Neuronal stem cell (in vitro differentiated cells): ENCODE results near the gene FLAD1. TPM values are rescaled to one million over a fixed set of nuclear protein-coding genes. Genes with fewer than 3 reads are reported as not detected.

ENCODE experiments used
- DNase-seq: peaks from one replicate; pipeline ENCODE4 v3.0.0-alpha.2; 2013; ENCODE audit warnings: low spot score
- H2AFZ ChIP-seq: one replicate; pipeline ENCODE4 v1.6.1; 2013; ENCODE audit warnings: mild to moderate bottlenecking, low read length, inconsistent platforms
- H2AK5ac ChIP-seq: 2 replicates; pipeline ENCODE4 v1.6.1; 2013; ENCODE audit warnings: low read depth, mild to moderate bottlenecking, inconsistent platforms, low read length, moderate library complexity, mixed read lengths
- H2BK120ac ChIP-seq: 2 replicates; pipeline ENCODE4 v1.6.1; 2013; ENCODE audit warnings: low read depth, mild to moderate bottlenecking, inconsistent platforms, low read length, moderate library complexity, mixed read lengths
- H2BK12ac ChIP-seq: one replicate; pipeline ENCODE4 v1.6.1; 2013; ENCODE audit warnings: low read length, inconsistent platforms
- H2BK15ac ChIP-seq: 2 replicates; pipeline ENCODE4 v1.6.1; 2013; ENCODE audit warnings: mild to moderate bottlenecking, low read length, inconsistent platforms, mixed read lengths
- H2BK5ac ChIP-seq: one replicate; pipeline ENCODE4 v1.6.1; 2013; ENCODE audit warnings: inconsistent platforms, mild to moderate bottlenecking, low read length, moderate library complexity
- H3K14ac ChIP-seq: one replicate; pipeline ENCODE4 v1.6.1; 2013; ENCODE audit warnings: low read length, inconsistent platforms
- H3K18ac ChIP-seq: 2 replicates; pipeline ENCODE4 v1.6.1; 2013; ENCODE audit warnings: low read length, inconsistent platforms
- H3K23ac ChIP-seq: 2 replicates; pipeline ENCODE4 v1.6.1; 2013; ENCODE audit warnings: low read depth, mild to moderate bottlenecking, mixed read lengths, low read length, inconsistent platforms; ENCODE audit not compliant: poor library complexity
- H3K27ac ChIP-seq: replicated peaks from 3 replicates; pipeline ENCODE4 v1.5.1; 2013; ENCODE audit warnings: low read length, inconsistent platforms
- H3K27me3 ChIP-seq, 3 experiments: 2 replicates each; pipeline ENCODE4 v1.6.1; 2013; ENCODE audit warnings: low read length in 3 of 3, mild to moderate bottlenecking in 2 of 3, inconsistent platforms in 1 of 3, low read depth in 1 of 3, mixed read lengths in 1 of 3, moderate library complexity in 1 of 3; ENCODE audit not compliant: control insufficient read depth in 3 of 3, insufficient read depth in 3 of 3
- H3K36me3 ChIP-seq, 2 donors: replicated peaks in 1 of 2; 2 replicates each; pipeline ENCODE4 v1.6.1; 2013; ENCODE audit warnings: low read length in 2 of 2; ENCODE audit not compliant: control insufficient read depth in 2 of 2, insufficient read depth in 2 of 2
- H3K4ac ChIP-seq: 2 replicates; pipeline ENCODE4 v1.6.1; 2013; ENCODE audit warnings: inconsistent platforms, mild to moderate bottlenecking, low read length, moderate library complexity
- H3K4me1 ChIP-seq, 2 donors: 1 replicate in 1 of 2; 2 replicates in 1 of 2; pipeline ENCODE4 v1.6.1; 2013; ENCODE audit warnings: low read length in 2 of 2, low read depth in 1 of 2; ENCODE audit not compliant: control insufficient read depth in 2 of 2, insufficient read depth in 1 of 2
- H3K4me2 ChIP-seq: one replicate; pipeline ENCODE4 v1.6.1; 2013; ENCODE audit warnings: mild to moderate bottlenecking, low read length, inconsistent platforms; ENCODE audit not compliant: insufficient read depth, poor library complexity, severe bottlenecking
- H3K4me3 ChIP-seq, 2 donors: 2 replicates each; pipeline ENCODE4 v1.5.1; 2013; ENCODE audit warnings: low read length in 2 of 2, mild to moderate bottlenecking in 2 of 2, inconsistent platforms in 1 of 2, moderate library complexity in 1 of 2
- H3K79me1 ChIP-seq: one replicate; pipeline ENCODE4 v1.6.1; 2013; ENCODE audit warnings: low read depth, mild to moderate bottlenecking, inconsistent platforms, low read length, moderate library complexity
- H3K9ac ChIP-seq: one replicate; pipeline ENCODE4 v1.6.1; 2013; ENCODE audit warnings: mild to moderate bottlenecking, low read depth, low read length, inconsistent platforms; ENCODE audit not compliant: poor library complexity
- H3K9me3 ChIP-seq, 2 donors: replicated peaks in 1 of 2; 2 replicates each; pipeline versions ENCODE3 to v1.6.1; 2013; ENCODE audit warnings: low read length in 2 of 2, mild to moderate bottlenecking in 2 of 2, inconsistent platforms in 1 of 2, low read depth in 1 of 2, mixed read lengths in 1 of 2, moderate library complexity in 1 of 2; ENCODE audit not compliant: control insufficient read depth in 2 of 2, insufficient read depth in 1 of 2
- H4K8ac ChIP-seq: one replicate; pipeline ENCODE4 v1.6.1; 2013; ENCODE audit warnings: low read depth, mild to moderate bottlenecking, inconsistent platforms, low read length, moderate library complexity
- H4K91ac ChIP-seq: one replicate; pipeline ENCODE4 v1.6.1; 2013; ENCODE audit warnings: low read length, low read depth, mild to moderate bottlenecking, inconsistent platforms; ENCODE audit not compliant: poor library complexity
- WGBS, 2 donors: extraction: QIAGEN DNeasy Blood & Tissue Kit; methylation state at CpG; one replicate each; pipeline ENCODE4 v1.1.7; 2013; ENCODE audit warnings: missing lambda C conversion rate in 2 of 2, mixed read lengths in 1 of 2; ENCODE audit not compliant: insufficient read length in 2 of 2, insufficient replicate concordance in 1 of 2; ENCODE audit errors: extremely low coverage in 2 of 2; 5-methylcytosine and 5-hydroxymethylcytosine counted together
- polyA plus RNA-seq, 2 experiments: library from polyadenylated mRNA; stranded (reverse); fragments of 200-250 nt; gene quantifications; one replicate each; pipeline ENCODE4 v1.2.3, GENCODE V29; 2013

FLAD1 gene
- 42.3 TPM for polyA plus RNA-seq (2013, experiment 1 of 2)
- 41.1 TPM for polyA plus RNA-seq (2013, experiment 2 of 2)

GRCh38 chr1:154982897-154983648 is at the start of gene FLAD1:
FLAD1 (plus strand) TSS chr1:154983344; CDS start chr1:154983695, 351 bp downstream.
- peak within 1 kb of the TSS; percentile 82 for H3K9ac ChIP-seq
- H3K36me3 ChIP-seq, result peaks cover 19 to 59% of the 10 kb centered on the region in 2 donors
- H3K18ac ChIP-seq, result peak within 1 kb of the TSS; percentile 57
- H2BK5ac ChIP-seq, result no peak within 1 kb of the TSS
- WGBS, 2 donors, result no CpG with 5 or more reads among the region's 26 CpGs
- H3K14ac ChIP-seq, result no peak within 1 kb of the TSS
- peak within 1 kb of the TSS; percentile 73 to 89 for H3K4me3 ChIP-seq
- H3K79me1 ChIP-seq, result peaks cover 9% of the 10 kb centered on the region
- H2AK5ac ChIP-seq, result peak within 1 kb of the TSS; percentile 59
- no peak within 1 kb of the TSS for H2BK120ac ChIP-seq
- H3K9me3 ChIP-seq, result no peaks in the 10 kb centered on the region
- no peaks in the 10 kb centered on the region for H3K27me3 ChIP-seq
- H4K91ac ChIP-seq, result no peak within 1 kb of the TSS
- H3K23ac ChIP-seq, result peak within 1 kb of the TSS; percentile 11
- no peak within 1 kb of the TSS for H4K8ac ChIP-seq
- no peak within 1 kb of the TSS for H2BK12ac ChIP-seq
- peak; percentile 99 for DNase-seq
- peak within 1 kb of the TSS; percentile 84 for H3K4me2 ChIP-seq
- peak within 1 kb of the TSS; percentile 26 for H3K4ac ChIP-seq
- H2AFZ ChIP-seq, result peak within 1 kb of the TSS; percentile 77
- H2BK15ac ChIP-seq, result no peak within 1 kb of the TSS
- H3K4me1 ChIP-seq, result peaks cover 1 to 5% of the 10 kb centered on the region in 2 donors
- peak within 1 kb of the TSS; percentile 70 for H3K27ac ChIP-seq

GRCh38 chr1:154934358-154934948 is 48.7 kb upstream of the FLAD1 start:
- no peak overlapping the region for H4K8ac ChIP-seq
- no peaks in the 10 kb centered on the region for H3K27me3 ChIP-seq
- H3K79me1 ChIP-seq, result no peaks in the 10 kb centered on the region
- H3K4me3 ChIP-seq, result no peak overlapping the region
- no CpG with 5 or more reads among the region's 5 CpGs for WGBS, 2 donors
- no peak overlapping the region for H2BK12ac ChIP-seq
- no peak overlapping the region for H3K27ac ChIP-seq
- H3K9me3 ChIP-seq, result peaks cover 0 to 2% of the 10 kb centered on the region in 2 donors
- no peak overlapping the region for H3K4me2 ChIP-seq
- no peak overlapping the region for H3K4ac ChIP-seq
- peaks cover 4 to 5% of the 10 kb centered on the region in 2 donors for H3K4me1 ChIP-seq
- no peak overlapping the region for H2BK5ac ChIP-seq
- no peak overlapping the region for H3K9ac ChIP-seq
- H3K23ac ChIP-seq, result no peak overlapping the region
- H2BK15ac ChIP-seq, result no peak overlapping the region
- peaks cover 0 to 11% of the 10 kb centered on the region in 2 donors for H3K36me3 ChIP-seq
- no peak overlapping the region for H3K14ac ChIP-seq
- DNase-seq, result no peak
- no peak overlapping the region for H2BK120ac ChIP-seq
- no peak overlapping the region for H2AFZ ChIP-seq
- no peak overlapping the region for H3K18ac ChIP-seq
- H2AK5ac ChIP-seq, result no peak overlapping the region
- no peak overlapping the region for H4K91ac ChIP-seq

DNA sequence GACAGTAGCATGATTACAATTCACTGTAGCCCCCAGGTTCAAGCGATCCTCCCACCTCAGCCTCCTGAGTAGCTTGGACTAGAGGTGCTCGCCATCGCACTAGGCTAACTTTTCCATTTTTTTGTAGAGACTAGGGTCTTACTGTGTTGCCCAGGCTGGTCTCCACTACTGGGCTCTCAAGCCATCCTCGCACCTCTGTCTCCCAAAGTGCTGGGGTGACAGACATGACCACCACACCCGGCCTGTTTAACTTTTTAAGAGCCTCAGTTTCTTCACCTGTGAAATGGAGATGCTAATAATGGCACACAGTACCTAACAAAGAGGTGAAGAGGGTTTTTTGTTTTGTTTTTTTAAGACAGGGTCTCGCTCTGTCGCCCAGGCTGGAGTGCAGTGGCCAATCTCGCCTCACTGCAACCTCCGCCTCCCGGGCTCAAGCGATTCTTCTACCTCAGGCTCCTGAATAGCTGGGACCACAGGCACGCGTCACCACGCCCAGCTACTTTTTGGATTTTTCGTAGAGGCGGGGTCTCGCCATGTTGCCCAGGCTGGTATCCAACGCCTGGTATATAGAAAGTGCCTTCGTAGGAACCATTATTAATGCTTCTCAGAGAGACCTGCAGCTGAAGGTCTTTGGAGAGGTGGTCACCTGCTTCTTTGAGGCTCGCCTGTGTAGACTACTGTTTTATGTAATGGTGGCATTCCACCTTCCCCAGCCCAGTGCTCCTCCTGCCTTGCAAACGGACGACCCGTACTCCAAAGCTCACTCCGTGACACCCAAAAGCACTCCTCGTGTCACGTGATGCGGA is 47.2 kb upstream of the FLAD1 start:
- peak overlapping the region; percentile 72 for H2AK5ac ChIP-seq
- no peaks in the 10 kb centered on the region for H3K27me3 ChIP-seq
- H3K4me3 ChIP-seq, result peak overlapping the region; percentile 61 to 86
- no peak for DNase-seq
- no peak overlapping the region for H2BK15ac ChIP-seq
- no peaks in the 10 kb centered on the region for H3K79me1 ChIP-seq
- H3K14ac ChIP-seq, result no peak overlapping the region
- peak overlapping the region; percentile 96 for H3K4me2 ChIP-seq
- H3K27ac ChIP-seq, result peak overlapping the region; percentile 95
- H4K91ac ChIP-seq, result no peak overlapping the region
- peaks cover 14 to 17% of the 10 kb centered on the region in 2 donors for H3K4me1 ChIP-seq
- no CpG with 5 or more reads among the region's 27 CpGs for WGBS, 2 donors
- H3K36me3 ChIP-seq, result peaks cover 0 to 6% of the 10 kb centered on the region in 2 donors
- H3K9me3 ChIP-seq, result peaks cover 0 to 2% of the 10 kb centered on the region in 2 donors
- no peak overlapping the region for H3K4ac ChIP-seq
- peak overlapping the region; percentile 100 for H3K18ac ChIP-seq
- H2BK12ac ChIP-seq, result no peak overlapping the region
- H2AFZ ChIP-seq, result peak overlapping the region; percentile 85
- peak overlapping the region; percentile 97 for H3K9ac ChIP-seq
- H3K23ac ChIP-seq, result peak overlapping the region; percentile 97
- peak overlapping the region; percentile 99 for H2BK120ac ChIP-seq
- no peak overlapping the region for H4K8ac ChIP-seq
- H2BK5ac ChIP-seq, result peak overlapping the region; percentile 99
